SK-N-SH treated with all-trans-retinoic acid at 6 μM for 48 hours (cell line): Measurements from ENCODE around the gene UROC1.

Source experiments
- ARNTL ChIP-seq: fragments of 450-650 bp; formaldehyde crosslinking; IDR thresholded peaks from 2 replicates; pipeline ENCODE4 v1.5.0; 2020; ENCODE audit warnings: low read depth, mild to moderate bottlenecking, moderate library complexity, borderline replicate concordance
- GLIS3 ChIP-seq: fragments of 250-450 bp; sonication (Bioruptor Pico); IDR thresholded peaks from 2 replicates; pipeline ENCODE4 v1.5.0; 2020; ENCODE audit warnings: mild to moderate bottlenecking, moderate library complexity
- ISL1 ChIP-seq: fragments of 250-450 bp; sonication (Bioruptor Pico); IDR thresholded peaks from 2 replicates; pipeline ENCODE4 v2.1.2; 2022; ENCODE audit warnings: mild to moderate bottlenecking, moderate library complexity
- ZFP3 ChIP-seq: fragments of 250-450 bp; sonication (Bioruptor Pico); IDR thresholded peaks from 2 replicates; pipeline ENCODE4 v1.5.0; 2020; ENCODE audit warnings: mild to moderate bottlenecking, moderate library complexity
- ZNF565 ChIP-seq: fragments of 450-650 bp; formaldehyde crosslinking; conservative IDR thresholded peaks from 2 replicates; pipeline ENCODE4 v1.5.0; 2020; ENCODE audit warnings: low read depth, mild to moderate bottlenecking, moderate library complexity
- ZNF70 ChIP-seq: fragments of 450-650 bp; formaldehyde crosslinking; IDR thresholded peaks from 2 replicates; pipeline ENCODE4 v1.5.0; 2020; ENCODE audit warnings: mild to moderate bottlenecking, moderate library complexity
- ZNF8 ChIP-seq: fragments of 450-650 bp; formaldehyde crosslinking; IDR thresholded peaks from 2 replicates; pipeline ENCODE4 v1.5.0; 2020; ENCODE audit warnings: mild to moderate bottlenecking, moderate library complexity
- TF ChIP-seq, protein P1 (sequence below): fragments of 250-450 bp; sonication (Bioruptor Pico); IDR thresholded peaks from 2 replicates; pipeline ENCODE4 v1.5.1; 2021; ENCODE audit warnings: mild to moderate bottlenecking, moderate library complexity
- TF ChIP-seq, protein P2 (sequence below): fragments of 250-450 bp; sonication (Bioruptor Pico); IDR thresholded peaks from 2 replicates; pipeline ENCODE4 v1.8.0; 2021; ENCODE audit warnings: low read depth, mild to moderate bottlenecking, moderate library complexity, borderline replicate concordance

- TF ChIP-seq ISL1 (CRISPR knock-in tag) (no peak), ZNF8 (CRISPR knock-in tag) (no peak), ZNF565 (CRISPR knock-in tag) (no peak), ARNTL (CRISPR knock-in tag) (no peak), GLIS3 (no peak), ZNF70 (CRISPR knock-in tag) (no peak), ZFP3 (CRISPR knock-in tag) (no peak)
- TF ChIP-seq, protein P1, sequence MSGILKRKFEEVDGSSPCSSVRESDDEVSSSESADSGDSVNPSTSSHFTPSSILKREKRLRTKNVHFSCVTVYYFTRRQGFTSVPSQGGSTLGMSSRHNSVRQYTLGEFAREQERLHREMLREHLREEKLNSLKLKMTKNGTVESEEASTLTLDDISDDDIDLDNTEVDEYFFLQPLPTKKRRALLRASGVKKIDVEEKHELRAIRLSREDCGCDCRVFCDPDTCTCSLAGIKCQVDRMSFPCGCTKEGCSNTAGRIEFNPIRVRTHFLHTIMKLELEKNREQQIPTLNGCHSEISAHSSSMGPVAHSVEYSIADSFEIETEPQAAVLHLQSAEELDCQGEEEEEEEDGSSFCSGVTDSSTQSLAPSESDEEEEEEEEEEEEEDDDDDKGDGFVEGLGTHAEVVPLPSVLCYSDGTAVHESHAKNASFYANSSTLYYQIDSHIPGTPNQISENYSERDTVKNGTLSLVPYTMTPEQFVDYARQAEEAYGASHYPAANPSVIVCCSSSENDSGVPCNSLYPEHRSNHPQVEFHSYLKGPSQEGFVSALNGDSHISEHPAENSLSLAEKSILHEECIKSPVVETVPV (CRISPR knock-in tag): no peak
- TF ChIP-seq, protein P2, sequence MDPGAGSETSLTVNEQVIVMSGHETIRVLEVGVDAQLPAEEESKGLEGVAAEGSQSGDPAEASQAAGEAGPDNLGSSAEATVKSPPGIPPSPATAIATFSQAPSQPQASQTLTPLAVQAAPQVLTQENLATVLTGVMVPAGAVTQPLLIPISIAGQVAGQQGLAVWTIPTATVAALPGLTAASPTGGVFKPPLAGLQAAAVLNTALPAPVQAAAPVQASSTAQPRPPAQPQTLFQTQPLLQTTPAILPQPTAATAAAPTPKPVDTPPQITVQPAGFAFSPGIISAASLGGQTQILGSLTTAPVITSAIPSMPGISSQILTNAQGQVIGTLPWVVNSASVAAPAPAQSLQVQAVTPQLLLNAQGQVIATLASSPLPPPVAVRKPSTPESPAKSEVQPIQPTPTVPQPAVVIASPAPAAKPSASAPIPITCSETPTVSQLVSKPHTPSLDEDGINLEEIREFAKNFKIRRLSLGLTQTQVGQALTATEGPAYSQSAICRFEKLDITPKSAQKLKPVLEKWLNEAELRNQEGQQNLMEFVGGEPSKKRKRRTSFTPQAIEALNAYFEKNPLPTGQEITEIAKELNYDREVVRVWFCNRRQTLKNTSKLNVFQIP (CRISPR knock-in tag): no peak
These were observed 15.9 kb upstream of the UROC1 start for GRCh38 chr3:126533506-126533905.
